AG04450 (cell line): ENCODE results near the gene ST8SIA2. TPM values are rescaled to one million over a fixed set of nuclear protein-coding genes. Genes with fewer than 3 reads are reported as not detected.

ENCODE experiments used
- CTCF ChIA-PET: fragments of 300-600, 350-600 bp; formaldehyde crosslinking; extraction: SDS; loops from one replicate; lab custom pipeline; 2022; ENCODE audit warnings: antibody characterized with exemption, inconsistent platforms; lab: Charles Lee
- POLR2A ChIA-PET: fragments of 350-600 bp; formaldehyde crosslinking; extraction: SDS; loops from one replicate; lab custom pipeline; 2021; ENCODE audit warnings: antibody characterized with exemption, inconsistent platforms; lab: Yijun Ruan, JAX
- DNase-seq: peaks from one replicate; pipeline ENCODE4 v3.0.0-alpha.2; 2011; ENCODE audit warnings: low read depth, low spot score
- H3K27ac ChIP-seq: one replicate; pipeline ENCODE4 v1.5.1; 2012; ENCODE audit warnings: low read depth, low read length, control low read depth
- H3K27me3 ChIP-seq: one replicate; pipeline ENCODE4 v1.6.0; 2012; ENCODE audit warnings: low read length; ENCODE audit not compliant: control insufficient read depth, insufficient read depth
- H3K4me3 ChIP-seq: 2 replicates; pipeline ENCODE4 v1.5.1; 2011; ENCODE audit warnings: mild to moderate bottlenecking, low read depth, low read length, control low read depth
- H3K9me3 ChIP-seq: 2 replicates; pipeline ENCODE4 v1.5.1; 2012; ENCODE audit warnings: low read length; ENCODE audit not compliant: control insufficient read depth, insufficient read depth
- CTCF ChIP-seq: IDR thresholded peaks from 2 replicates; pipeline ENCODE4 v1.5.1; 2011; ENCODE audit warnings: low read depth, low read length, control low read depth, inconsistent platforms
- polyA plus RNA-seq: library from polyadenylated mRNA; depleted of rRNA; stranded (reverse); fragments of >200 nt; gene quantifications from 2 replicates; pipeline ENCODE4 v1.2.3, GENCODE V29; 2011

Gene ST8SIA2
- polyA plus RNA-seq, 1 experiment, result 0.21 TPM

- CTCF ChIA-PET, result no interaction called here
- TF ChIP-seq CTCF, result no peak
- H3K4me3 ChIP-seq, result no peak overlapping the region
- H3K9me3 ChIP-seq, result no peaks in the 10 kb centered on the region
- no peak for DNase-seq
- H3K27me3 ChIP-seq, result no peaks in the 10 kb centered on the region
- POLR2A ChIA-PET, result no interaction called here
- no peak overlapping the region for H3K27ac ChIP-seq
Measured at GRCh38 chr15:92410537-92410936, 16.9 kb downstream of the ST8SIA2 start.

- no peaks in the 10 kb centered on the region for H3K9me3 ChIP-seq
- no peak overlapping the region for H3K4me3 ChIP-seq
- H3K27ac ChIP-seq, result no peak overlapping the region
- H3K27me3 ChIP-seq, result no peaks in the 10 kb centered on the region
- no peak for TF ChIP-seq CTCF
- ChIA-PET CTCF (no interaction called here), POLR2A (no interaction called here)
- DNase-seq, result no peak
Measured at GRCh38 chr15:92411256-92411655, 17.6 kb downstream of the ST8SIA2 start.

GRCh38 chr15:92413510-92413909 is 19.8 kb downstream of the ST8SIA2 start:
- POLR2A ChIA-PET, result no interaction called here
- CTCF ChIA-PET, result no interaction called here
- no peak for TF ChIP-seq CTCF
- H3K9me3 ChIP-seq, result no peaks in the 10 kb centered on the region
- no peaks in the 10 kb centered on the region for H3K27me3 ChIP-seq
- no peak overlapping the region for H3K27ac ChIP-seq
- no peak for DNase-seq
- H3K4me3 ChIP-seq, result no peak overlapping the region

- Histone ChIP-seq H3K4me3 (no peak overlapping the region), H3K27ac (no peak overlapping the region), H3K27me3 (no peaks in the 10 kb centered on the region), H3K9me3 (no peaks in the 10 kb centered on the region)
- POLR2A ChIA-PET, result no interaction called here
- no peak for TF ChIP-seq CTCF
- no peak for DNase-seq
- CTCF ChIA-PET, result no interaction called here
Measured at GRCh38 chr15:92415639-92416297, 22.1 kb downstream of the ST8SIA2 start.

- ChIA-PET POLR2A (no interaction called here), CTCF (no interaction called here)
- TF ChIP-seq CTCF, result no peak
- DNase-seq, result no peak
- Histone ChIP-seq H3K4me3 (no peak overlapping the region), H3K27ac (no peak overlapping the region), H3K9me3 (no peaks in the 10 kb centered on the region), H3K27me3 (no peaks in the 10 kb centered on the region)
Measured at GRCh38 chr15:92416557-92416956, 22.9 kb downstream of the ST8SIA2 start.
